A549 (cell line): ENCODE results near the gene CEMP1. TPM values are rescaled to one million over a fixed set of nuclear protein-coding genes. Genes with fewer than 3 reads are reported as not detected.

Source experiments
- ATAC-seq, 2 experiments: fragments of 200-7000 bp in 1 of 2; fragments of >200 bp in 1 of 2; cut with Nextera tagmentation in 1 of 2; cut with Tn5 transposase in 1 of 2; 3 replicates each; pipeline versions ENCODE4 v1.8.0 to v1.9.1; 2018 to 2020; ENCODE audit warnings: mild to moderate bottlenecking in 1 of 2, moderate library complexity in 1 of 2
- CTCF ChIA-PET: fragments of 300-600 bp; sonication (Branson Sonifier 250); formaldehyde crosslinking; extraction: SDS; loops from one replicate; lab custom pipeline; 2021; ENCODE audit warnings: antibody characterized with exemption, inconsistent platforms; lab: Yijun Ruan, JAX
- POLR2A ChIA-PET: fragments of 350-600 bp; formaldehyde crosslinking; extraction: SDS; loops from one replicate; lab custom pipeline; 2021; ENCODE audit warnings: antibody characterized with exemption, inconsistent platforms; lab: Yijun Ruan, JAX
- DNase-seq, 2 experiments: peaks; one replicate each; pipeline versions ENCODE4 v3.0.0 to v3.0.0-alpha.2; 2011 to 2016; ENCODE audit warnings: low read depth in 1 of 2, low spot score in 1 of 2
- FAIRE-seq: peaks from 2 replicates; lab custom pipeline; 2011; peaks lifted over from hg19 to GRCh38; lab: Jason Lieb, UNC
- H3K27ac ChIP-seq, 2 experiments: fragments of >200 bp; sonication (Bioruptor Twin); formaldehyde crosslinking; 3 replicates each; pipeline ENCODE4 v1.5.1; 2016 to 2017
- H3K4me1 ChIP-seq: fragments of >200 bp; sonication (Bioruptor Twin); formaldehyde crosslinking; 3 replicates; pipeline ENCODE4 v1.6.1; 2016
- H3K4me2 ChIP-seq: fragments of >200 bp; sonication (Bioruptor Twin); formaldehyde crosslinking; 3 replicates; pipeline ENCODE4 v1.6.1; 2016
- H3K4me3 ChIP-seq: fragments of >200 bp; sonication (Bioruptor Twin); formaldehyde crosslinking; 3 replicates; pipeline ENCODE4 v1.5.1; 2016
- H3K9me3 ChIP-seq: fragments of >200 bp; sonication (Bioruptor Twin); formaldehyde crosslinking; 3 replicates; pipeline ENCODE4 v1.6.1; 2016
- CHD4 ChIP-seq: fragments of 200-600 bp; sonication (generic); IDR thresholded peaks from 2 replicates; pipeline ENCODE4 v1.6.1; 2016; ENCODE audit warnings: antibody characterized with exemption, mild to moderate bottlenecking, borderline replicate concordance
- E2F6 ChIP-seq: IDR thresholded peaks from 2 replicates; pipeline ENCODE4 v1.6.1; 2012; ENCODE audit warnings: low read depth, borderline replicate concordance
- EHMT2 ChIP-seq: fragments of 200-600 bp; sonication (generic); IDR thresholded peaks from 2 replicates; pipeline ENCODE4 v1.6.1; 2016; ENCODE audit warnings: antibody characterized with exemption, low read depth, mild to moderate bottlenecking, moderate library complexity
- HDAC2 ChIP-seq: fragments of 200-600 bp; sonication (generic); IDR thresholded peaks from 2 replicates; pipeline ENCODE4 v1.6.1; 2016
- HOXA7 ChIP-seq: fragments of 250-450 bp; sonication (Bioruptor Pico); IDR thresholded peaks from 2 replicates; pipeline ENCODE4 v1.5.0; 2020; ENCODE audit warnings: mild to moderate bottlenecking, moderate library complexity
- PHF8 ChIP-seq: fragments of 200-600 bp; sonication (generic); IDR thresholded peaks from 2 replicates; pipeline ENCODE4 v1.6.1; 2016; ENCODE audit warnings: low read depth, mild to moderate bottlenecking, antibody characterized with exemption, moderate library complexity, borderline replicate concordance
- POLR2A ChIP-seq: IDR thresholded peaks from 2 replicates; pipeline ENCODE4 v1.6.1; 2012; ENCODE audit warnings: mild to moderate bottlenecking, low read length
- RAD21 ChIP-seq, 2 experiments: fragments of >200 bp in 1 of 2; sonication (Bioruptor Twin) in 1 of 2; formaldehyde crosslinking in 1 of 2; IDR thresholded peaks in 1 of 2; conservative IDR thresholded peaks in 1 of 2; 2 replicates in 1 of 2; 3 replicates in 1 of 2; pipeline ENCODE4 v1.6.1; 2012 to 2018; ENCODE audit warnings: inconsistent platforms in 1 of 2
- RCOR1 ChIP-seq: fragments of 150-350 bp; IDR thresholded peaks from 2 replicates; pipeline ENCODE4 v1.6.1; 2014; ENCODE audit warnings: antibody characterized with exemption, low read length, low read depth
- RNF2 ChIP-seq: fragments of 200-600 bp; sonication (generic); IDR thresholded peaks from 2 replicates; pipeline ENCODE4 v1.6.1; 2016; ENCODE audit warnings: low read depth, mild to moderate bottlenecking, antibody characterized with exemption, moderate library complexity, borderline replicate concordance
- TP53 ChIP-seq: fragments of 250-450 bp; sonication (Bioruptor Pico); IDR thresholded peaks from 2 replicates; pipeline ENCODE4 v1.5.0; 2021; ENCODE audit warnings: mild to moderate bottlenecking, moderate library complexity
- WGBS: methylation state at CpG from one replicate; pipeline ENCODE4 v1.1.6; 2017; ENCODE audit errors: missing lambda C conversion rate; 5-methylcytosine and 5-hydroxymethylcytosine counted together
- polyA plus RNA-seq, 4 experiments: library from polyadenylated mRNA; depleted of rRNA in 3 of 4; stranded (reverse); fragments of >200 nt; fragmentation: RNase III in 1 of 4; extraction: RNeasy Plus Mini Kit Qiagen cat#74134 plus additional on column Dnase treatment in 1 of 4; gene quantifications; 2 replicates in 3 of 4; 3 replicates in 1 of 4; pipeline ENCODE4 v1.2.3, GENCODE V29; 2011 to 2017
- TF ChIP-seq, protein P1 (sequence below): fragments of 250-450 bp; sonication (Bioruptor Pico); IDR thresholded peaks from 2 replicates; pipeline ENCODE4 v1.5.0; 2021; ENCODE audit warnings: mild to moderate bottlenecking, moderate library complexity, borderline replicate concordance
- TF ChIP-seq, protein P2 (sequence below): fragments of 150-350 bp; IDR thresholded peaks from 2 replicates; pipeline ENCODE4 v1.6.1; 2014; ENCODE audit warnings: low read depth, mild to moderate bottlenecking, low read length
- TF ChIP-seq, protein P3 (sequence below): fragments of 250-450 bp; sonication (Bioruptor Pico); IDR thresholded peaks from 2 replicates; pipeline ENCODE4 v1.5.0; 2020; ENCODE audit warnings: low read depth, mild to moderate bottlenecking, moderate library complexity
- TF ChIP-seq, protein P4 (sequence below): fragments of 450-650 bp; IDR thresholded peaks from 2 replicates; pipeline ENCODE4 v1.6.1; 2014; ENCODE audit warnings: antibody characterized with exemption

CEMP1 gene
- polyA plus RNA-seq, 2 of the 4 experiments (the other 2 are of a cell fraction), result not detected

DNA sequence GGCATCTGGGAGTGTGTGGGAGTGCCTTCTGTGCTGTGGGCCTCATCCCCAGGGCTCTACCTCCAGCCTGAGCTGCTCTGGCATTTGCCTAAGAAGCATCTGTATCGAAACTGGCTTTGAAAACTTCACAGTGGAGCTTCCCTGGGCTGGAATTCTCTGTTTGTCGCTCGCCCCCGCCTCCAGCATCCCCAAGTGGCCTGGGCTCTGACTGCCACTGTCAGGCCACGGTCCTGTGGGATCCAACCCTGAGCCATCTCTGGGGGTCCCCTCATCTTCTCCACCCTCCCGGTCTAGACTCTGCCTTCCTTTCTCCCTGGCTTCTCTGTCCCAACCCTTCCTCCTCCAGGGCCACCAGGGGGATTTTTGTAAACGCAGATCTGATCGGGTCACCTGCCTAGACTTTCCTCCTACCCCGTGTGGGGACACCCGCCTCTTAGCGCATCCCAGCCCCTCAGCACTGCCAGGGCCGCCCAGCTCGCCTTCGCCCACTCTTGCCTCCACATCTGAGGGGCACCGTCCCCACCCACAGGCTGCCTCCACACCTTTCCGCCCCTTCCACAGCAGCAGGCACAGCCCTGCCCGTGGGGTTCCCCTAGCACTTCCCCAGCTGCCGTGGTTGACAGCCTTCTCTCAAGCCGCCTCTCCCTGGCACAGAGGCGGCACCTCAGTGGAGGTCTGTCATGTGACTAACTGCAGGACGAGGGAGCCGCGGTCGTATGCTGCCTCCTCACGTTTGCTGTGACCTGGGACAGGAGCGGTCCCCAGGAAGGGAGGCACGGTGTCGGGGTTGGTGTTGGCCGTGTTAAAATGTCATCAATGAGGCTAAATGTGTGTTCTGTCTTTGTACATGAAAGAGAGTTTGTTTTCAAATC is 44.3 kb downstream of the CEMP1 start:
- H3K4me1 ChIP-seq, result no peaks in the 10 kb centered on the region
- no peak; a peak in 1 of 6 replicates for ATAC-seq
- POLR2A ChIA-PET, result interaction anchor here (1.3 kb wide), 1 partner anchor 12 kb away, joined by 3 read pairs; the partner anchor contains the start of gene TBC1D24
- no peak for DNase-seq
- no peak overlapping the region for H3K4me2 ChIP-seq
- CTCF ChIA-PET, result interaction anchor here (0.8 to 13.5 kb wide), 5 partner anchors 9 to 191 kb away, joined by 3 to 98 read pairs (median 4); no protein-coding TSS in a partner anchor
- H3K9me3 ChIP-seq, result no peaks in the 10 kb centered on the region
- WGBS, result 90% methylated on average over 29 of the region's 29 CpGs
- H3K27ac ChIP-seq, result no peak overlapping the region
- TF ChIP-seq EHMT2 (no peak), RCOR1 (no peak), PHF8 (no peak), HOXA7 (CRISPR knock-in tag) (no peak), POLR2A (no peak), HDAC2 (no peak), CHD4 (no peak), E2F6 (no peak), RAD21 (conservative IDR thresholded peaks at IDR 0.05 in 1 of 2, IDR thresholded peaks at IDR 0.05 in 1 of 2) (no peak), RNF2 (no peak)
- TF ChIP-seq, protein P1, sequence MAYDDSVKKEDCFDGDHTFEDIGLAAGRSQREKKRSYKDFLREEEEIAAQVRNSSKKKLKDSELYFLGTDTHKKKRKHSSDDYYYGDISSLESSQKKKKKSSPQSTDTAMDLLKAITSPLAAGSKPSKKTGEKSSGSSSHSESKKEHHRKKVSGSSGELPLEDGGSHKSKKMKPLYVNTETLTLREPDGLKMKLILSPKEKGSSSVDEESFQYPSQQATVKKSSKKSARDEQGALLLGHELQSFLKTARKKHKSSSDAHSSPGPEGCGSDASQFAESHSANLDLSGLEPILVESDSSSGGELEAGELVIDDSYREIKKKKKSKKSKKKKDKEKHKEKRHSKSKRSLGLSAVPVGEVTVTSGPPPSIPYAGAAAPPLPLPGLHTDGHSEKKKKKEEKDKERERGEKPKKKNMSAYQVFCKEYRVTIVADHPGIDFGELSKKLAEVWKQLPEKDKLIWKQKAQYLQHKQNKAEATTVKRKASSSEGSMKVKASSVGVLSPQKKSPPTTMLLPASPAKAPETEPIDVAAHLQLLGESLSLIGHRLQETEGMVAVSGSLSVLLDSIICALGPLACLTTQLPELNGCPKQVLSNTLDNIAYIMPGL, result no peak
- TF ChIP-seq, protein P2, sequence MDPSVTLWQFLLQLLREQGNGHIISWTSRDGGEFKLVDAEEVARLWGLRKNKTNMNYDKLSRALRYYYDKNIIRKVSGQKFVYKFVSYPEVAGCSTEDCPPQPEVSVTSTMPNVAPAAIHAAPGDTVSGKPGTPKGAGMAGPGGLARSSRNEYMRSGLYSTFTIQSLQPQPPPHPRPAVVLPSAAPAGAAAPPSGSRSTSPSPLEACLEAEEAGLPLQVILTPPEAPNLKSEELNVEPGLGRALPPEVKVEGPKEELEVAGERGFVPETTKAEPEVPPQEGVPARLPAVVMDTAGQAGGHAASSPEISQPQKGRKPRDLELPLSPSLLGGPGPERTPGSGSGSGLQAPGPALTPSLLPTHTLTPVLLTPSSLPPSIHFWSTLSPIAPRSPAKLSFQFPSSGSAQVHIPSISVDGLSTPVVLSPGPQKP, result no peak
- TF ChIP-seq, protein P3, sequence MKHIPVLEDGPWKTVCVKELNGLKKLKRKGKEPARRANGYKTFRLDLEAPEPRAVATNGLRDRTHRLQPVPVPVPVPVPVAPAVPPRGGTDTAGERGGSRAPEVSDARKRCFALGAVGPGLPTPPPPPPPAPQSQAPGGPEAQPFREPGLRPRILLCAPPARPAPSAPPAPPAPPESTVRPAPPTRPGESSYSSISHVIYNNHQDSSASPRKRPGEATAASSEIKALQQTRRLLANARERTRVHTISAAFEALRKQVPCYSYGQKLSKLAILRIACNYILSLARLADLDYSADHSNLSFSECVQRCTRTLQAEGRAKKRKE (CRISPR knock-in tag), result no peak
- no peak for FAIRE-seq
- no peak overlapping the region for H3K4me3 ChIP-seq

DNA sequence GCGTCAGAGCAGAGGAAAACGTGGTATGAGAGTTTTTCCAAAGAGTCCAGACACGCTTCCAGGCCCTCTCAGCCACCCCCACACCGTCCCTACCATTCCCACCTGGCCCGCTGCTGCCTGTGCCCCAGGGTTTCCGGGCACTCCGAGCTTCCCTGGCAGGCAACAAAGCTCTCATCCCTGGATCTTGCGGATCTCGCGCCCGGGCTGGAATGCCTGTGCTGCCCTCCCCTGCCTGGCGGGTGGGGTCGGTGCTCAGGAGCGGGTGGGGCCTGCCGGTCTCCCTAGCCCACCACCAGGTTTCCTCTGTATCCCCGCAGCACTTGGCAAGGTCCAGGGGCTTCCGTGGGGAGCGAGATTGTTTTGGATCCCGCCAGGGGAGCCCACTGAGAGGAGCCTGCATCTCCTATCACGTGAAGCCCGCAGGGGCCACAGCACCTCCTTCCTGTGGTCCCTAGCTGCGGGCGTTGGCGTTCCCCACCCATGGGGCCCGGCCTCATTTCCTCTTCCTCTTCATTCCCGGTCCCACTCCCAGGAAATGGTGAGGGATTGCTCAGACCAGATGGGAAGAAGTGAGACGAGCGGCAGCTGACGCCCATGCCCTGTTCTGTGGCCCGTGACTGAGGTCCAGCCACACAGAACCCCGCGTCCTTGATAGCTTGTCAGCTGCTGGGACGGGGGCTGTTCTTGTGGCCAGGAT is 45.2 kb downstream of the CEMP1 start:
- POLR2A ChIA-PET, result interaction anchor here (1.3 kb wide), 1 partner anchor 11 kb away, joined by 3 read pairs; the partner anchor contains the start of gene TBC1D24

More for the DNA sequence above, 45.2 kb downstream of the CEMP1 start:
- H3K4me2 ChIP-seq, result no peak overlapping the region
- H3K27ac ChIP-seq, result no peak overlapping the region
- CTCF ChIA-PET, result interaction anchor here (0.8 to 13.5 kb wide), 4 partner anchors 8 to 190 kb away, joined by 3 to 98 read pairs (median 4); no protein-coding TSS in a partner anchor
- DNase-seq (no peak), ATAC-seq (no peak)
- no peaks in the 10 kb centered on the region for H3K9me3 ChIP-seq
- no peak overlapping the region for H3K4me3 ChIP-seq
- TF ChIP-seq, protein P4, sequence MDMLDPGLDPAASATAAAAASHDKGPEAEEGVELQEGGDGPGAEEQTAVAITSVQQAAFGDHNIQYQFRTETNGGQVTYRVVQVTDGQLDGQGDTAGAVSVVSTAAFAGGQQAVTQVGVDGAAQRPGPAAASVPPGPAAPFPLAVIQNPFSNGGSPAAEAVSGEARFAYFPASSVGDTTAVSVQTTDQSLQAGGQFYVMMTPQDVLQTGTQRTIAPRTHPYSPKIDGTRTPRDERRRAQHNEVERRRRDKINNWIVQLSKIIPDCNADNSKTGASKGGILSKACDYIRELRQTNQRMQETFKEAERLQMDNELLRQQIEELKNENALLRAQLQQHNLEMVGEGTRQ, result no peak
- TF ChIP-seq E2F6 (no peak), RCOR1 (no peak), TP53 (no peak)
- TF ChIP-seq, all 56 proteins: peak for 0
- no peaks in the 10 kb centered on the region for H3K4me1 ChIP-seq
- FAIRE-seq, result no peak
- WGBS, result 84% methylated on average over 32 of the region's 33 CpGs
